Upper lobe of left lung (tissue), 6 donors: Measurements from ENCODE around the gene LARP1B. TPM values are rescaled to one million over a fixed set of nuclear protein-coding genes. Genes with fewer than 3 reads are reported as not detected.

Source experiments
- ATAC-seq, 2 donors: fragments of 200-7000 bp; cut with Tn5 transposase; one replicate each; pipeline ENCODE4 v1.9.1; 2022; ENCODE audit warnings: mild to moderate bottlenecking in 2 of 2, moderate library complexity in 2 of 2; ENCODE audit not compliant: low FRiP score in 2 of 2
- DNase-seq, 2 donors: peaks; one replicate each; pipeline ENCODE4 v3.0.0-alpha.2; 2019 to 2020
- H3K27ac ChIP-seq, 4 donors: fragments of 200-600 bp; sonication (generic); one replicate each; pipeline ENCODE4 v1.5.1; 2016 to 2019
- H3K27me3 ChIP-seq, 4 donors: fragments of 200-600 bp; sonication (generic); one replicate each; pipeline ENCODE4 v1.5.1; 2017 to 2019
- H3K36me3 ChIP-seq, 4 donors: fragments of 200-600 bp; sonication (generic); one replicate each; pipeline ENCODE4 v1.5.1; 2016 to 2019
- H3K4me1 ChIP-seq, 4 donors: fragments of 200-600 bp; sonication (generic); one replicate each; pipeline ENCODE4 v1.5.1; 2018 to 2019
- H3K4me3 ChIP-seq, 4 donors: fragments of 200-600 bp; sonication (generic); one replicate each; pipeline ENCODE4 v1.5.1; 2017 to 2019; ENCODE audit warnings: mild to moderate bottlenecking in 2 of 4, moderate library complexity in 1 of 4
- H3K9me3 ChIP-seq, 4 donors: fragments of 200-600 bp; sonication (generic); one replicate each; pipeline ENCODE4 v1.5.1; 2018 to 2019
- EP300 ChIP-seq, 4 donors: sonication (generic); formaldehyde crosslinking; IDR thresholded peaks; one replicate each; pipeline ENCODE4 v1.5.1; 2017; ENCODE audit warnings: antibody characterized with exemption in 4 of 4, control low read depth in 2 of 4
- POLR2A ChIP-seq, 4 donors: fragments of 450-650 bp; IDR thresholded peaks; one replicate each; pipeline ENCODE4 v1.5.1; 2016 to 2017; ENCODE audit warnings: antibody characterized with exemption in 4 of 4, mild to moderate bottlenecking in 2 of 4
- POLR2AphosphoS5 ChIP-seq, 2 donors: sonication (generic); formaldehyde crosslinking; IDR thresholded peaks; one replicate each; pipeline ENCODE4 v1.5.1; 2017; ENCODE audit warnings: antibody characterized with exemption in 2 of 2
- WGBS, 2 donors: methylation state at CpG; one replicate each; pipeline ENCODE4 v1.1.5; 2017 to 2018; 5-methylcytosine and 5-hydroxymethylcytosine counted together
- total RNA-seq, 6 donors: library from RNA; depleted of rRNA in 4 of 6; stranded (reverse); fragments of >200 nt in 4 of 6; gene quantifications; one replicate each; pipeline versions ENCODE4 v1.1.0 to v1.2.1, GENCODE V29; 2016 to 2021
- TF ChIP-seq, protein P1 (sequence below), 6 experiments: fragments of 450-650 bp in 4 of 6; fragments of 200-600 bp in 2 of 6; sonication (generic) in 2 of 6; IDR thresholded peaks; one replicate each; pipeline ENCODE4 v1.5.1; 2016 to 2019; ENCODE audit warnings: antibody characterized with exemption in 6 of 6
- donor health status: DM: no; HTN: no; CAD: no; lungs with moderate emphysema.
- donor health status: DM: no; HTN: yes; CAD: no; lungs with severe emphysema.

Gene LARP1B
- total RNA-seq = 10 to 100 TPM; 13.8 to 41.7 (median 20.7) TPM

DNA sequence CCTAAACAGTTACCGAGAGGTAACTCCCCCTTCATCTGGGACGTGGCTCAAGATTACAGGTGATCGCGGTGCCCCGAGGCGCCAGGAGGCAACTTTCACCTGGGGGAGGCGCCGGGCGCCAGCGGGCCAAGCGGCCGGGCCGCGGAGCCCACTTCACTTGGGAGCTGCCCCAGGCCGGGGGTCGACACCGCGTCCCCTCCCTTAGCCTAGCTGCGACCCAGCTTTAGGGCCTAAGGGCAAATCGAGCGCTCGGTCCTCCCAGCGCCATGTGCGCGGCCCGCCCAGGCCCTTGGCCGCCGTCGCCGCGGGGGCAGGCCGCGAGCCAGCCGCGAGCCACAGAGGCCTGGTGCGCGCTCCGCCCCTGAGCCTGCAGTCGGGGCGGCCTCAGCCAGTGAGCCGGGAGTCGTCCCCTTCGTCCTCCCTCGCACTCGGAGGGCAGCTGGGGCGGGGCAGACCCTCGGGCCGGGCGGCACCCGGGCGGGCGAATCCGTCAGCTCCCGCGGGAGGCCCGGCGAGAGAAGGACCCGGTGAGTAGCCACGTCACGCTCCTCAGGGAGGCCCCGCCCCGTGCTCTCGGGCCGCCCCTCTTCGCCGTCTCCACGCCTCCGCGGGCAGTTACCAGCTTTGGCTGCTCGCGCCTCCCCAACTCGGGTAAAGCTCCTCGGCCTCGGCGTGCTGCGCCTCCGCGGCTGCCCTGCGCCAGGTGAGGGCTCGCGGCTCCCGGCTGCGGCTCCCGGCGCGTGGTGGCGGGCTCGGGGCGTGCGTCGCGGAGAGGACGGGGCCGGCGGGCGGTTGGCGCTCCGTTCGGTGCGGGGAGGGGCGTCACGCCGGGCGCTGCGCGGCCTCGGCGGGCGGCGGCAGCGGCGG, at the start of gene LARP1B:
Gene LARP1B (plus strand): TSS at position 614 of the 867 bp plus-strand sequence. CDS start 13,640 bp downstream, outside the sequence.
- Histone ChIP-seq H3K4me1 (peaks cover 0 to 21% (median 6%) of the 10 kb centered on the region in 4 donors), H3K27me3 (no peaks in the 10 kb centered on the region), H3K4me3 (peak within 1 kb of the TSS; percentile 83 to 92 (median 88)), H3K27ac (peak within 1 kb of the TSS; percentile 92 to 95 (median 94)), H3K9me3 (no peaks in the 10 kb centered on the region), H3K36me3 (no peaks in the 10 kb centered on the region)
- WGBS, 2 donors = 0 to 1% methylated on average over 1 to 26 of the region's 112 CpGs
- TF ChIP-seq POLR2A (IDR thresholded peaks at IDR 0.05) (peak in 3 of 4 donors; percentile 72 to 95 (median 85)), EP300 (IDR thresholded peaks at IDR 0.05) (peak in 1 of 4 donors; percentile 9), POLR2AphosphoS5 (IDR thresholded peaks at IDR 0.05) (peak; percentile 43 to 87)
- TF ChIP-seq, protein P1, sequence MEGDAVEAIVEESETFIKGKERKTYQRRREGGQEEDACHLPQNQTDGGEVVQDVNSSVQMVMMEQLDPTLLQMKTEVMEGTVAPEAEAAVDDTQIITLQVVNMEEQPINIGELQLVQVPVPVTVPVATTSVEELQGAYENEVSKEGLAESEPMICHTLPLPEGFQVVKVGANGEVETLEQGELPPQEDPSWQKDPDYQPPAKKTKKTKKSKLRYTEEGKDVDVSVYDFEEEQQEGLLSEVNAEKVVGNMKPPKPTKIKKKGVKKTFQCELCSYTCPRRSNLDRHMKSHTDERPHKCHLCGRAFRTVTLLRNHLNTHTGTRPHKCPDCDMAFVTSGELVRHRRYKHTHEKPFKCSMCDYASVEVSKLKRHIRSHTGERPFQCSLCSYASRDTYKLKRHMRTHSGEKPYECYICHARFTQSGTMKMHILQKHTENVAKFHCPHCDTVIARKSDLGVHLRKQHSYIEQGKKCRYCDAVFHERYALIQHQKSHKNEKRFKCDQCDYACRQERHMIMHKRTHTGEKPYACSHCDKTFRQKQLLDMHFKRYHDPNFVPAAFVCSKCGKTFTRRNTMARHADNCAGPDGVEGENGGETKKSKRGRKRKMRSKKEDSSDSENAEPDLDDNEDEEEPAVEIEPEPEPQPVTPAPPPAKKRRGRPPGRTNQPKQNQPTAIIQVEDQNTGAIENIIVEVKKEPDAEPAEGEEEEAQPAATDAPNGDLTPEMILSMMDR (IDR thresholded peaks at IDR 0.05) = peak in 1 of 6 experiments; percentile 10
- DNase-seq (peak; percentile 97 to 99), ATAC-seq (peak; percentile 97 to 99)

DNA sequence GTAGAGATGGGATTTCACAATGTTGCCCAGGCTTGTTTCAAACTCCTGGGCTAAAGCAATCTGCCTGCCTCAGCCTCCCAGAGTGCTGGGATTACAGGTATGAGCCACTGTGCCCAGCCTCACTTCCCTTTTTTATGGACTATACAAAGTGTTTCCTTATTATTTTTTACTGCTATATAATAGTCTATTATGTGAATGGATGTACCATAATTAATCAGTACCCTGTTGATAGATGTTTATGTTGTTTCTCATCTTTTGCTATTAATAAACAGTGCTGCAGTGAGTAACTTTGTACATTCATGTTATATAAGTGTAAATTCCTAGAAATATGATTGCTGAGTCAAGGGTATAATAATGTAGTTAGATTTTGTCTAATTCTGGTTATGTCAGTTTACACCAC, 35.8 kb upstream of the LARP1B start:
- no peaks in the 10 kb centered on the region for H3K27me3 ChIP-seq
- DNase-seq = no peak
- TF ChIP-seq POLR2A (IDR thresholded peaks at IDR 0.05) (no peak), EP300 (IDR thresholded peaks at IDR 0.05) (no peak), POLR2AphosphoS5 (IDR thresholded peaks at IDR 0.05) (no peak)
- TF ChIP-seq, protein P1 (IDR thresholded peaks at IDR 0.05) = no peak
- peaks cover 7 to 86% (median 38%) of the 10 kb centered on the region in 4 donors for H3K36me3 ChIP-seq
- H3K27ac ChIP-seq = no peak overlapping the region
- no peaks in the 10 kb centered on the region for H3K4me1 ChIP-seq
- no peaks in the 10 kb centered on the region for H3K9me3 ChIP-seq
- H3K4me3 ChIP-seq = no peak overlapping the region
- no peak for ATAC-seq

DNA sequence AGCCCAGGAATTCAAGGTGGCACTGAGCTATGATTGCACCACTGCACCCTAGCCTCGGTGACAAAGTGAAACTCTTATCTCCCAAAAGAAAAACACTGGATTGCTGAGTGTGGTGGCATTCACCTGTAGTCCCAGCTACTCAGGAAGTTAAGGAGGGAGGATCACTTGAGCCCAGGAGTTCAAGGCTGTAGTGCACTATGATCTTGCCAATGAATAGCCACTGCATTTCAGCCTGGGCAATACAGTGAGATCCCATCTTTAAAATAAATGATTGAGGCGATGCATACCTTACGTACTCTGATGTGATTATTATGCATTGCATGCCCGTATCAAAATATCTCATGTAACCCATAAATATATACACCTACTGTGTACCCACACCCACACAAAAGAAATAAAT, 31.2 kb upstream of the LARP1B start:
- Histone ChIP-seq H3K27ac (no peak overlapping the region), H3K9me3 (no peaks in the 10 kb centered on the region), H3K36me3 (peaks cover 0 to 58% (median 20%) of the 10 kb centered on the region in 4 donors), H3K4me1 (no peaks in the 10 kb centered on the region), H3K4me3 (no peak overlapping the region), H3K27me3 (no peaks in the 10 kb centered on the region)
- DNase-seq (no peak), ATAC-seq (no peak)
- no peak for TF ChIP-seq POLR2A (IDR thresholded peaks at IDR 0.05)
- TF ChIP-seq, protein P1 (IDR thresholded peaks at IDR 0.05) = no peak
- TF ChIP-seq EP300 (IDR thresholded peaks at IDR 0.05) = no peak
- whole genome bisulfite sequencing, 2 donors = 94 to 98% methylated on average over 4 of the region's 4 CpGs

DNA sequence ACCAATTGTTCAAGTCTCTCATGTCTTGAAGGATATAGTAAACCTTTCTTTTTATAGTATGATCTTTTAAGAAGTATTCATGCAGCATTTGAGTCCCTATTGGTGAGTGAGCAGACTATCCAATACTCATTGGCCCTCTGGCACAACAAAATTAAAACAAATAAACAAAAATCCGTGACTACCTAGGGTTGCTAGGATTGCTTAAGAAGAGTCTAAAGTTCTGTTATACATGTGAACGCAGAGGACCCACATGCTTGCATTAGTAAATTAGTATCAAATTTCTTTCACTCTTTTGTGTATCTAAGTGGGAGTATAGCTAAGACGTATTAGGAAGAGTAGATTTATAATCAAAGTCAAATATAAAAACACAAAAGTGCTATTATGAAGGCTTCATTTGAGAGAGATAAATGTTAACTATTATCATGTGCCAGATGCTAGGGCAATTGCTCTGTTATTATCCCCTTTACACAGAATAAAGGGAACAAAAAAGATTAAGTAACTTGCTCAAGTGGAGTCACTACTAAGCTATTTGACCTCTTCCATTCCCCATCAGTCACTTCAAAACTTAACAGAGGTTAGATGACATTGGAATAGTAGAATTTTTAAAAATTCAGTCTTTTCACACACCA, 29.2 kb upstream of the LARP1B start:
- H3K4me3 ChIP-seq = no peak overlapping the region
- WGBS, 2 donors = 87 to 90% methylated on average over 3 of the region's 3 CpGs
- no peaks in the 10 kb centered on the region for H3K4me1 ChIP-seq
- DNase-seq (no peak), ATAC-seq (no peak)
- no peak overlapping the region for H3K27ac ChIP-seq
- no peaks in the 10 kb centered on the region for H3K27me3 ChIP-seq
- H3K36me3 ChIP-seq = peaks cover 0 to 39% (median 16%) of the 10 kb centered on the region in 4 donors
- H3K9me3 ChIP-seq = no peaks in the 10 kb centered on the region
- TF ChIP-seq, protein P1 (IDR thresholded peaks at IDR 0.05) = no peak
- no peak for TF ChIP-seq POLR2AphosphoS5 (IDR thresholded peaks at IDR 0.05)
- no peak for TF ChIP-seq EP300 (IDR thresholded peaks at IDR 0.05)
- no peak for TF ChIP-seq POLR2A (IDR thresholded peaks at IDR 0.05)
